Measurements from ENCODE around the gene CCDC192. TPM values are rescaled to one million over a fixed set of nuclear protein-coding genes. Genes with fewer than 3 reads are reported as not detected.

The CCDC192 gene
- total and polyA plus RNA-seq, 2 experiments from 2014 or later: 0.40 TPM; not detected in 1

DNA sequence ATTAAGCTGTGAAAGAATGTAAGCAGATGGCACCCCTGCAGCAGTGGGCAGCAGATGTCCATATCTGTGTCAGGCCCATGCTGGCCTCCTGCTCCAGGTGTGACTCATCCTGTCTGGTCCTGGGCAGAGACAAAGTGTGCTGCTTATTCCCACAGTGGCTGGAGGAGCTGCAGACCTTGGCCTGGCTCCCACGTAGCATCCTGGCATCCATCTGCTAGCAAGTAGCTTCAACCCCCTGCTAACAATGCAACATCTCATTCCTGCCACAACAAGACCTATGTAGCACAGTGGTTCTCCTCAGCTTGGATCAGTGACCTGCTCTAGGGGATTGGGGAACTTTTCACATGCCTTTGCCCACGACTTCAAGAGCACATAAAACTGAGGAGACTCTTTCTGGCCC is 254.0 kb downstream of the CCDC192 start:
- H3K4me2 ChIP-seq: no peak overlapping the region
- TF ChIP-seq EZH2 (IDR thresholded peaks at IDR 0.05; ENCODE audit: low read depth, unreplicated experiment) (no peak), ZNF331 (CRISPR knock-in tag; IDR thresholded peaks at IDR 0.05; ENCODE audit: low read depth) (no peak), ETS1 (IDR thresholded peaks at IDR 0.05) (no peak), ZNF114 (CRISPR knock-in tag; IDR thresholded peaks at IDR 0.05) (no peak), CTCF (conservative IDR thresholded peaks at IDR 0.05; ENCODE audit: low read depth in 2 of 2) (no peak), POLR2AphosphoS5 (IDR thresholded peaks at IDR 0.05; ENCODE audit: low read depth) (no peak), NANOG (IDR thresholded peaks at IDR 0.05; ENCODE audit: borderline replicate concordance) (no peak), STAT1 (IDR thresholded peaks at IDR 0.05; ENCODE audit: unreplicated experiment) (no peak), CREB1 (CRISPR knock-in tag; IDR thresholded peaks at IDR 0.05; ENCODE audit: low read depth) (no peak), JUNB (IDR thresholded peaks at IDR 0.05; ENCODE audit: unreplicated experiment) (no peak)
- TF ChIP-seq, protein P1, sequence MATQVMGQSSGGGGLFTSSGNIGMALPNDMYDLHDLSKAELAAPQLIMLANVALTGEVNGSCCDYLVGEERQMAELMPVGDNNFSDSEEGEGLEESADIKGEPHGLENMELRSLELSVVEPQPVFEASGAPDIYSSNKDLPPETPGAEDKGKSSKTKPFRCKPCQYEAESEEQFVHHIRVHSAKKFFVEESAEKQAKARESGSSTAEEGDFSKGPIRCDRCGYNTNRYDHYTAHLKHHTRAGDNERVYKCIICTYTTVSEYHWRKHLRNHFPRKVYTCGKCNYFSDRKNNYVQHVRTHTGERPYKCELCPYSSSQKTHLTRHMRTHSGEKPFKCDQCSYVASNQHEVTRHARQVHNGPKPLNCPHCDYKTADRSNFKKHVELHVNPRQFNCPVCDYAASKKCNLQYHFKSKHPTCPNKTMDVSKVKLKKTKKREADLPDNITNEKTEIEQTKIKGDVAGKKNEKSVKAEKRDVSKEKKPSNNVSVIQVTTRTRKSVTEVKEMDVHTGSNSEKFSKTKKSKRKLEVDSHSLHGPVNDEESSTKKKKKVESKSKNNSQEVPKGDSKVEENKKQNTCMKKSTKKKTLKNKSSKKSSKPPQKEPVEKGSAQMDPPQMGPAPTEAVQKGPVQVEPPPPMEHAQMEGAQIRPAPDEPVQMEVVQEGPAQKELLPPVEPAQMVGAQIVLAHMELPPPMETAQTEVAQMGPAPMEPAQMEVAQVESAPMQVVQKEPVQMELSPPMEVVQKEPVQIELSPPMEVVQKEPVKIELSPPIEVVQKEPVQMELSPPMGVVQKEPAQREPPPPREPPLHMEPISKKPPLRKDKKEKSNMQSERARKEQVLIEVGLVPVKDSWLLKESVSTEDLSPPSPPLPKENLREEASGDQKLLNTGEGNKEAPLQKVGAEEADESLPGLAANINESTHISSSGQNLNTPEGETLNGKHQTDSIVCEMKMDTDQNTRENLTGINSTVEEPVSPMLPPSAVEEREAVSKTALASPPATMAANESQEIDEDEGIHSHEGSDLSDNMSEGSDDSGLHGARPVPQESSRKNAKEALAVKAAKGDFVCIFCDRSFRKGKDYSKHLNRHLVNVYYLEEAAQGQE (IDR thresholded peaks at IDR 0.05; ENCODE audit: unreplicated experiment): no peak
- peaks cover 15% of the 10 kb centered on the region for H3K4me1 ChIP-seq (ENCODE audit: insufficient read depth)
- Mint-ChIP-seq H3K9me3 (no peaks in the 10 kb centered on the region; the same call in 2 of the 3 replicates), H3K27me3 (ENCODE audit: insufficient read depth, low read depth, poor library complexity) (no peaks in the 10 kb centered on the region), H3K36me3 (ENCODE audit: low read depth) (no peaks in the 10 kb centered on the region), H3K4me3 (no peak overlapping the region), H3K27ac (no peak overlapping the region), H3K4me1 (peaks cover 28% of the 10 kb centered on the region)
- no peak overlapping the region for H3K27ac ChIP-seq (ENCODE audit: low read depth)
- no peak overlapping the region for H2AFZ ChIP-seq
- no peak overlapping the region for H3K4me3 ChIP-seq
- H3F3A ChIP-seq (replicated peaks; ENCODE audit: low read depth): no peaks in the 10 kb centered on the region
- DNase-seq (ENCODE audit: low spot score): no peak
- ATAC-seq: no peak
- H3K36me3 ChIP-seq (ENCODE audit: insufficient read depth): no peaks in the 10 kb centered on the region
- H3K79me2 ChIP-seq (replicated peaks; ENCODE audit: insufficient read depth): no peaks in the 10 kb centered on the region
- no peaks in the 10 kb centered on the region for H3K9me2 ChIP-seq (ENCODE audit: insufficient read depth)
- no peaks in the 10 kb centered on the region for H3K27me3 ChIP-seq (ENCODE audit: insufficient read depth)
- no peaks in the 10 kb centered on the region; the same call in 1 of the 2 replicates for H4K20me1 ChIP-seq (replicated peaks; ENCODE audit: insufficient read depth)
